PC-3 (cell line): ENCODE measurements around the gene CACNA1A.

Experiments used
- EZH2 ChIP-seq: fragments of 300-600 bp; sonication (generic); IDR thresholded peaks from one replicate; pipeline ENCODE4 v1.6.1; 2017; ENCODE audit warnings: antibody characterized with exemption, mild to moderate bottlenecking, low read length; ENCODE audit not compliant: unreplicated experiment
- EZH2phosphoT487 ChIP-seq: fragments of 300-600 bp; sonication (generic); IDR thresholded peaks from 2 replicates; pipeline ENCODE4 v1.6.1; 2018; ENCODE audit warnings: mild to moderate bottlenecking, antibody characterized with exemption, low read length, borderline replicate concordance
- TF ChIP-seq, protein P1 (sequence below): fragments of 300-600 bp; sonication (generic); conservative IDR thresholded peaks from 2 replicates; pipeline ENCODE4 v1.5.1; 2017; ENCODE audit warnings: antibody characterized with exemption, low read depth, mild to moderate bottlenecking, low read length

DNA sequence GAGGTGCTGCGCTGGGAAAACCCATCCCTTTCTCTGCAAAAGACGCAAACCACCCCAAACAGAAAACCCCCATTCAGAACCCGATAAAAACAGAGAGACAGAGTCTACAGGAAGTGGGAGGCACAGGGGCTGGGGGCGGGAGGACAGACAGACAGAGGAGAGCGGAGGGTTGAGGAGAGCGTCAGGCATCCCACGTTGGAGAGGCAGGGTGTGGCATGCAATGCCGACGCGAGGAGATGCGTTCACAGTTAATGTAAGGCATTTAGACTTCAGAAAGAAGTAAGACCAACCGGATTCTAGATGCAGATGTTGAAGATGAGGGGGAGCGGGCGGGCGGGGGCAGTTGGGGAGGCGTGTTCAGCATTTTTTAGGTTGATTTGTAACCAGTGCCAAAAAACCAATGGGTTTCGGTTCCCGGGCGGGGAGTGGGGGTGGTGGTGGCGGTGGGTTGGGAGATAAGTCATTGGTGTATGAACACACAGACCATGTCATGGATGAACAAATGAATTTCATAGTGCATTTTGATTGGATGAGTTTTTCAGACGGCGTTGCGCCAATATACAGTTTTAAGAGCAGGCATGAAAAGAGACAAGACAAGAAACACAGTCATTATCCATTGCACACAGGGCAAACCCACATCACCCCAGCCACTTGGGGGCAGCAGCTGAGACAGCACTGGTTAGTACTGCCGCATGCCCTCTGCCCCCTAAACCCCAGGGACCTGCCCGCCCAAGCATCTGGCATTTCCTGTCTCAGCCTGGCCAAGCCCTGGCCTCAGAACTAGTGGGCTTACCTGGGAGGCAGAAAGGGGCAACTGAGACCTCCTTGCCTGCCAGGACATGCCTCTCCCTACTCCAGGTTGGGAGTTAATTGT, 264.8 kb downstream of the CACNA1A start:
- TF ChIP-seq, protein P1, sequence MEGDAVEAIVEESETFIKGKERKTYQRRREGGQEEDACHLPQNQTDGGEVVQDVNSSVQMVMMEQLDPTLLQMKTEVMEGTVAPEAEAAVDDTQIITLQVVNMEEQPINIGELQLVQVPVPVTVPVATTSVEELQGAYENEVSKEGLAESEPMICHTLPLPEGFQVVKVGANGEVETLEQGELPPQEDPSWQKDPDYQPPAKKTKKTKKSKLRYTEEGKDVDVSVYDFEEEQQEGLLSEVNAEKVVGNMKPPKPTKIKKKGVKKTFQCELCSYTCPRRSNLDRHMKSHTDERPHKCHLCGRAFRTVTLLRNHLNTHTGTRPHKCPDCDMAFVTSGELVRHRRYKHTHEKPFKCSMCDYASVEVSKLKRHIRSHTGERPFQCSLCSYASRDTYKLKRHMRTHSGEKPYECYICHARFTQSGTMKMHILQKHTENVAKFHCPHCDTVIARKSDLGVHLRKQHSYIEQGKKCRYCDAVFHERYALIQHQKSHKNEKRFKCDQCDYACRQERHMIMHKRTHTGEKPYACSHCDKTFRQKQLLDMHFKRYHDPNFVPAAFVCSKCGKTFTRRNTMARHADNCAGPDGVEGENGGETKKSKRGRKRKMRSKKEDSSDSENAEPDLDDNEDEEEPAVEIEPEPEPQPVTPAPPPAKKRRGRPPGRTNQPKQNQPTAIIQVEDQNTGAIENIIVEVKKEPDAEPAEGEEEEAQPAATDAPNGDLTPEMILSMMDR = peak; percentile 54
- no peak for TF ChIP-seq EZH2phosphoT487
- TF ChIP-seq EZH2 = no peak
